BLaER1 (cell line): ENCODE results near the gene DHPS.

Experiments
- H3K27ac ChIP-seq: shearing (Covaris generic); formaldehyde crosslinking; 2 replicates; pipeline ENCODE4 v1.8.1; 2022
- H3K27me3 ChIP-seq: shearing (Covaris generic); formaldehyde crosslinking; 2 replicates; pipeline ENCODE4 v1.8.1; 2022
- H3K36me3 ChIP-seq: shearing (Covaris generic); formaldehyde crosslinking; 2 replicates; pipeline ENCODE4 v1.8.1; 2022
- H3K4me1 ChIP-seq: shearing (Covaris generic); formaldehyde crosslinking; 2 replicates; pipeline ENCODE4 v1.8.1; 2022
- H3K4me2 ChIP-seq: shearing (Covaris generic); formaldehyde crosslinking; 2 replicates; pipeline ENCODE4 v1.8.1; 2022
- H3K4me3 ChIP-seq: shearing (Covaris generic); formaldehyde crosslinking; 2 replicates; pipeline ENCODE4 v1.8.1; 2022
- H3K9ac ChIP-seq: shearing (Covaris generic); formaldehyde crosslinking; 2 replicates; pipeline ENCODE4 v1.8.1; 2022
- H3K9me3 ChIP-seq: shearing (Covaris generic); formaldehyde crosslinking; 2 replicates; pipeline ENCODE4 v1.8.1; 2022
- H4K20me1 ChIP-seq: shearing (Covaris generic); formaldehyde crosslinking; 2 replicates; pipeline ENCODE4 v1.8.1; 2022
- Cebpa-rat ChIP-seq: shearing (Covaris generic); IDR thresholded peaks from 2 replicates; pipeline ENCODE4 v1.8.1; 2022

Gene DHPS

DNA sequence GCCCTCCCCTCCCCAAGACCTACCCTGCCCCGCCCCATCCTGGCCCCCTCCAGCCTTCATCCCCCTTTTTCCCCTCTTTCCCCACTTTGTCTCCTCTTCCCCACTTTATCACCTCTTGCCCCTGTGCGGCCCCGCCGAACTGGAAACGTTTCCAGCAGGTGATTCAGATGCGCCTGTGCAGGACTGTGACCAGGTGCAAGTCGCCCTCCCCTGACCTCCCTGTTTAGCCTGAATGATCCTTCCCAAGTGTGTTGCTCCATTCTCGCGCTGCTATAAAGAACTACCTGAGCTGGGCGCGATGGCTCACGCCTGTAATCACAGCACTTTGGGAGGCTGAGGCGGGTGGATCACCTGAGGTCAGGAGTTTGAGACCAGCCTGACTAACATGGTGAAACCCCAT lies 45.0 kb downstream of the DHPS start:
- H3K27ac ChIP-seq: no peak overlapping the region
- H3K36me3 ChIP-seq: peaks cover 23% of the 10 kb centered on the region
- H3K27me3 ChIP-seq: no peaks in the 10 kb centered on the region
- H3K9me3 ChIP-seq: no peaks in the 10 kb centered on the region
- no peak overlapping the region for H3K4me2 ChIP-seq
- no peaks in the 10 kb centered on the region for H4K20me1 ChIP-seq
- TF ChIP-seq Cebpa-rat: no peak
- H3K4me1 ChIP-seq: peaks cover 15% of the 10 kb centered on the region
- no peak overlapping the region for H3K4me3 ChIP-seq
- no peak overlapping the region for H3K9ac ChIP-seq

- Histone ChIP-seq H3K4me1 (0 out of 2 replicates have a peak, but pooled peaks cover under 1% of the 10 kb centered on the region), H3K36me3 (peaks cover 89% of the 10 kb centered on the region), H4K20me1 (no peaks in the 10 kb centered on the region), H3K9me3 (peaks cover 55% of the 10 kb centered on the region), H3K4me2 (no peak overlapping the region), H3K27me3 (no peaks in the 10 kb centered on the region), H3K4me3 (peak overlapping the region; percentile 30; the same call in 1 of the 2 replicates), H3K27ac (no peak overlapping the region), H3K9ac (no peak overlapping the region)
- TF ChIP-seq Cebpa-rat: no peak
Measured at GRCh38 chr19:12629215-12629614, 52.5 kb downstream of the DHPS start.

GRCh38 chr19:12628040-12629022 lies 53.3 kb downstream of the DHPS start:
- Histone ChIP-seq H3K36me3 (peaks cover 95% of the 10 kb centered on the region), H3K4me1 (no peaks in the 10 kb centered on the region), H4K20me1 (no peaks in the 10 kb centered on the region), H3K9me3 (peaks cover 55% of the 10 kb centered on the region), H3K27me3 (no peaks in the 10 kb centered on the region), H3K27ac (no peak overlapping the region), H3K9ac (no peak overlapping the region), H3K4me3 (peak overlapping the region; percentile 30), H3K4me2 (no peak overlapping the region)
- TF ChIP-seq Cebpa-rat: no peak

GRCh38 chr19:12626958-12627357 lies 54.7 kb downstream of the DHPS start:
- peaks cover 55% of the 10 kb centered on the region for H3K9me3 ChIP-seq

More at GRCh38 chr19:12626958-12627357, 54.7 kb downstream of the DHPS start:
- Histone ChIP-seq H3K27ac (no peak overlapping the region), H3K9ac (no peak overlapping the region), H3K4me2 (no peak overlapping the region), H3K4me3 (peak overlapping the region; percentile 30), H3K27me3 (no peaks in the 10 kb centered on the region), H4K20me1 (0 out of 2 replicates have a peak, but pooled peaks cover 7% of the 10 kb centered on the region), H3K36me3 (peaks cover 87% of the 10 kb centered on the region), H3K4me1 (no peaks in the 10 kb centered on the region)
- TF ChIP-seq Cebpa-rat: no peak
